Measurements from ENCODE around the gene EGFR. TPM values are rescaled to one million over a fixed set of nuclear protein-coding genes. Genes with fewer than 3 reads are reported as not detected.

Gene EGFR
- total RNA-seq, 3 donors from 2014 or later = 61.9 to 164 (median 65.0) TPM

GRCh38 chr7:55013851-55014250 is 5.0 kb upstream of the EGFR start:
- TF ChIP-seq POLR2A (IDR thresholded peaks at IDR 0.05) (no peak), POLR2AphosphoS5 (IDR thresholded peaks at IDR 0.05) (no peak)
- no peaks in the 10 kb centered on the region for H3K9me3 ChIP-seq
- no peaks in the 10 kb centered on the region for H3K4me1 ChIP-seq
- intact Hi-C loops (cut with DNase I; ENCODE audit: low total_unique reads) = no loop called here
- H3K36me3 ChIP-seq = no peaks in the 10 kb centered on the region
- H3K27me3 ChIP-seq = no peaks in the 10 kb centered on the region
- H3K4me3 ChIP-seq = no peak overlapping the region
- no peak for DNase-seq (ENCODE audit: low spot score in 2 of 2)
- H3K27ac ChIP-seq = no peak overlapping the region

- Histone ChIP-seq H3K36me3 (no peaks in the 10 kb centered on the region), H3K4me1 (peaks cover 0 to 4% of the 10 kb centered on the region in 2 donors), H3K4me3 (no peak overlapping the region), H3K27me3 (no peaks in the 10 kb centered on the region), H3K9me3 (no peaks in the 10 kb centered on the region), H3K27ac (no peak overlapping the region)
- no peak for DNase-seq (ENCODE audit: low spot score in 2 of 2)
- no peak for TF ChIP-seq CTCF (IDR thresholded peaks at IDR 0.05)
- no peak for TF ChIP-seq POLR2AphosphoS5 (IDR thresholded peaks at IDR 0.05)
- TF ChIP-seq POLR2A (IDR thresholded peaks at IDR 0.05) = no peak
- intact Hi-C loops (cut with DNase I; ENCODE audit: low total_unique reads) = no loop called here
Observed at GRCh38 chr7:55016061-55016745, 2.6 kb upstream of the EGFR start.

GRCh38 chr7:55016746-55017090 is 2.1 kb upstream of the EGFR start:
- Histone ChIP-seq H3K27ac (no peak overlapping the region), H3K27me3 (no peaks in the 10 kb centered on the region), H3K36me3 (no peaks in the 10 kb centered on the region), H3K4me3 (no peak overlapping the region), H3K4me1 (peaks cover 0 to 9% of the 10 kb centered on the region in 2 donors), H3K9me3 (no peaks in the 10 kb centered on the region)
- DNase-seq (ENCODE audit: low spot score in 2 of 2) = no peak
- intact Hi-C loops (cut with DNase I; ENCODE audit: low total_unique reads) = no loop called here
- TF ChIP-seq POLR2A (IDR thresholded peaks at IDR 0.05) = no peak
- TF ChIP-seq POLR2AphosphoS5 (IDR thresholded peaks at IDR 0.05) = no peak
- no peak for TF ChIP-seq CTCF (IDR thresholded peaks at IDR 0.05)

GRCh38 chr7:55017841-55018240 is 976 bp upstream of the EGFR start:
- intact Hi-C loops (cut with DNase I; ENCODE audit: low total_unique reads) = no loop called here
- no peak for DNase-seq (ENCODE audit: low spot score in 2 of 2)

GRCh38 chr7:55019191-55019690 is 424 bp downstream of the EGFR start:
- no peaks in the 10 kb centered on the region for H3K9me3 ChIP-seq
- DNase-seq (ENCODE audit: low spot score in 2 of 2) = peak; percentile 62 to 72
- H3K36me3 ChIP-seq = no peaks in the 10 kb centered on the region
- intact Hi-C loops (cut with DNase I; ENCODE audit: low total_unique reads) = no loop called here
- no peak for TF ChIP-seq POLR2A (IDR thresholded peaks at IDR 0.05)
- peak in 2 of 3 donors; percentile 40 to 69 for TF ChIP-seq POLR2AphosphoS5 (IDR thresholded peaks at IDR 0.05)
- TF ChIP-seq CTCF (IDR thresholded peaks at IDR 0.05) = no peak
- peak overlapping the region; percentile 70 to 97 (median 89) for H3K4me3 ChIP-seq
- H3K27me3 ChIP-seq = no peaks in the 10 kb centered on the region
- peaks cover 0 to 10% of the 10 kb centered on the region in 2 donors for H3K4me1 ChIP-seq
- peak overlapping the region; percentile 90 to 96 for H3K27ac ChIP-seq

More at GRCh38 chr7:55017841-55018240, 976 bp upstream of the EGFR start:
- Histone ChIP-seq H3K4me1 (peaks cover 0 to 10% of the 10 kb centered on the region in 2 donors), H3K4me3 (peak overlapping the region in 2 of 3 donors; percentile 89 to 97), H3K9me3 (no peaks in the 10 kb centered on the region), H3K27me3 (no peaks in the 10 kb centered on the region), H3K27ac (peak overlapping the region; percentile 90 to 96), H3K36me3 (no peaks in the 10 kb centered on the region)
- TF ChIP-seq POLR2AphosphoS5 (IDR thresholded peaks at IDR 0.05) (no peak), CTCF (IDR thresholded peaks at IDR 0.05) (no peak), POLR2A (IDR thresholded peaks at IDR 0.05) (no peak)

All from breast epithelium (tissue), 4 donors.